ENCODE data around the gene ACER3. TPM values are rescaled to one million over a fixed set of nuclear protein-coding genes. Genes with fewer than 3 reads are reported as not detected.
"Not testable (repeated sequence)": the region's sequence is repeated elsewhere in the genome, so short reads cannot be mapped to it uniquely, and the experiment has no call there.

ACER3 gene
- total RNA-seq, 4 donors from 2014 or later = 6.5 to 58.9 (median 27.4) TPM

- intact Hi-C loops (cut with DNase I; ENCODE audit: low total_unique reads) = no loop called here
- Histone ChIP-seq H3K4me1 (no peaks in the 10 kb centered on the region), H3K4me3 (no peak overlapping the region), H3K9me3 (no peaks in the 10 kb centered on the region), H3K27me3 (no peaks in the 10 kb centered on the region), H3K36me3 (no peaks in the 10 kb centered on the region), H3K27ac (no peak overlapping the region)
- TF ChIP-seq CTCF (IDR thresholded peaks at IDR 0.05) (no peak), POLR2A (IDR thresholded peaks at IDR 0.05) (no peak)
- DNase-seq = no peak
Observed at GRCh38 chr11:77009533-77010160, 148.9 kb downstream of the ACER3 start.

GRCh38 chr11:77014669-77015068 is 154.0 kb downstream of the ACER3 start:
- H3K9me3 ChIP-seq = no peaks in the 10 kb centered on the region
- DNase-seq = no peak
- TF ChIP-seq CTCF (IDR thresholded peaks at IDR 0.05) = no peak
- no peak for TF ChIP-seq POLR2A (IDR thresholded peaks at IDR 0.05)
- H3K27ac ChIP-seq = no peak overlapping the region
- intact Hi-C loops (cut with DNase I; ENCODE audit: low total_unique reads) = no loop called here
- no peak overlapping the region for H3K4me3 ChIP-seq
- no peaks in the 10 kb centered on the region for H3K4me1 ChIP-seq
- H3K36me3 ChIP-seq = no peaks in the 10 kb centered on the region
- no peaks in the 10 kb centered on the region for H3K27me3 ChIP-seq

DNA sequence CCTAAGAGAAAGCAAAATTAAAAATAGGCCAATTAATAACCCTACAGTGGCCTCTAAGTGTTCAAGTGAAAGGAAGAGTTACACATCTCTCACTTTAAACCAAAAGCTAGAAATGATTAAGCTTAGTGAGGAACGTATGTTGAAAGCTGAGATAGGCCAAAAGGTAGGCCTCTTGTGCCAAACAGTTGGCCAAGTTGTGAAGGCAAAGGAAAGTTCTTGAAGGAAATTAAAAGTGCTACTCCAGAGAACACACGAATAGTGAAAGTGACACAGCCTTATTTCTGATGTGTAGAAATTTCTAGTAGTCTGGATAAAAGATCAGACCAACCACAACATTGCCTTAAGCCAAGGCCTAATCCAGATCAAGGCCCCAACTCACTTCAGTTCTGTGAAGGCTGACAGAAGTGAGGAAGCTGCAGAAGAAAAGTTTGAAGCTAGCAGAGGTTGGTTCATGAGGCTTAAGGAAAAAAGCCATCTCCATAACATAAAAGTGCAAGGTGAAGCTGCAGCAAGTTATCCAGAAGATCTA is 157.7 kb downstream of the ACER3 start:
- H3K36me3 ChIP-seq; intact Hi-C loops (cut with DNase I; ENCODE audit: low total_unique reads); H3K9me3 ChIP-seq; DNase-seq; H3K27me3 ChIP-seq; H3K4me1 ChIP-seq; H3K27ac ChIP-seq; H3K4me3 ChIP-seq: not testable (repeated sequence)

- Histone ChIP-seq H3K27me3 (no peaks in the 10 kb centered on the region), H3K4me1 (peaks cover 0 to 6% of the 10 kb centered on the region in 2 donors), H3K4me3 (no peak overlapping the region), H3K36me3 (no peaks in the 10 kb centered on the region), H3K9me3 (no peaks in the 10 kb centered on the region), H3K27ac (no peak overlapping the region)
- no peak for DNase-seq
- TF ChIP-seq CTCF (IDR thresholded peaks at IDR 0.05) = no peak
- no peak for TF ChIP-seq POLR2A (IDR thresholded peaks at IDR 0.05)
- intact Hi-C loops (cut with DNase I; ENCODE audit: low total_unique reads) = no loop called here
Observed at GRCh38 chr11:77019976-77020595, 159.4 kb downstream of the ACER3 start.

DNA sequence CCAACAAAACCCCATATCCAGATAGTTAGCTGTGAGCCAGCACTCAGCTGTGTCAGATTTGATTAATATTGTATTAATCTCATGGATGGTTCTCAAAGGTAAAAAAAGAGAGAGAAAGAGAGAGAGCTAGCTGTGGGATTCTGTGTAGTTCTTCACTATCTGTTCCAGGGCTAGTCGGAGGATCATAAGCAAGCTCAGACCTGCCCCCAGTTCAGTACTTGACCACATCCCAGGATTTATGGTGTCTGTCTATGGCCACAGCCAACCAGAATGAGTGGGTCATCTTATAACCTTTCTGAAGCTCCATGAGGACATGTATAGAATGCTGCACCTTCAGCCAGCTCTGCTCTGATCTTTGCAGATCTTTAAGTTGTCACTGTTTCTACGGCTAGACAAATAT is 160.0 kb downstream of the ACER3 start:
- Histone ChIP-seq H3K4me1 (peaks cover 0 to 6% of the 10 kb centered on the region in 2 donors), H3K36me3 (no peaks in the 10 kb centered on the region), H3K27me3 (no peaks in the 10 kb centered on the region), H3K4me3 (no peak overlapping the region), H3K27ac (no peak overlapping the region), H3K9me3 (no peaks in the 10 kb centered on the region)
- TF ChIP-seq CTCF (IDR thresholded peaks at IDR 0.05) = no peak
- no peak for TF ChIP-seq POLR2A (IDR thresholded peaks at IDR 0.05)
- no peak for DNase-seq
- intact Hi-C loops (cut with DNase I; ENCODE audit: low total_unique reads) = no loop called here
